Activated CD8-positive, alpha-beta T cell treated with anti-CD3 and anti-CD28 coated beads for 36 hours (primary cell): ENCODE measurements around the gene GTPBP1. TPM values are rescaled to one million over a fixed set of nuclear protein-coding genes. Genes with fewer than 3 reads are reported as not detected.

Source experiments
- ATAC-seq: fragments of 200-7000 bp; cut with Tn5 transposase; one replicate; pipeline ENCODE4 v1.10.0; 2021; ENCODE audit warnings: mild to moderate bottlenecking, moderate library complexity
- CTCF ChIA-PET: fragments of 350-600 bp; sonication (Branson Sonifier 250); formaldehyde crosslinking; loops from one replicate; lab custom pipeline; 2021; ENCODE audit warnings: antibody characterized with exemption; lab: Charles Lee
- POLR2A ChIA-PET: fragments of 350-600 bp; sonication (Branson Sonifier 250); formaldehyde crosslinking; loops from one replicate; lab custom pipeline; 2021; ENCODE audit warnings: antibody characterized with exemption; lab: Charles Lee
- DNase-seq: peaks from one replicate; pipeline ENCODE4 v3.0.0-alpha.2; 2020
- H3K27ac Mint-ChIP-seq: one replicate; pipeline ENCODE4 v1.8.0; 2021; ENCODE audit warnings: mild to moderate bottlenecking, mixed read lengths
- H3K27me3 Mint-ChIP-seq: one replicate; pipeline ENCODE4 v1.8.0; 2021; ENCODE audit warnings: mixed read lengths
- H3K36me3 Mint-ChIP-seq: one replicate; pipeline ENCODE4 v1.8.0; 2021; ENCODE audit warnings: low read depth, mixed read lengths
- H3K4me1 Mint-ChIP-seq: one replicate; pipeline ENCODE4 v1.8.0; 2021; ENCODE audit warnings: low read depth, mixed read lengths
- H3K4me3 Mint-ChIP-seq: one replicate; pipeline ENCODE4 v1.8.0; 2021; ENCODE audit warnings: mild to moderate bottlenecking, moderate library complexity, mixed read lengths
- H3K9me3 Mint-ChIP-seq: one replicate; pipeline ENCODE4 v1.8.0; 2021; ENCODE audit warnings: mixed read lengths
- intact Hi-C: fragments of 100-400 bp; cut with micrococcal nuclease; formaldehyde crosslinking; loops from one replicate; pipeline ENCODE4 v1.10.0; 2022
- total RNA-seq, 2 experiments: library from RNA; stranded (reverse); gene quantifications; one replicate each; pipeline ENCODE4 v1.2.3, GENCODE V29; 2021
- TF ChIP-seq, protein P1 (sequence below): fragments of 200-600 bp; IDR thresholded peaks from one replicate; pipeline ENCODE4 v1.8.0; 2022; ENCODE audit warnings: antibody characterized with exemption, mild to moderate bottlenecking

The GTPBP1 gene
- total RNA-seq, 2 experiments from 2014 or later: 93.3 to 97.6 TPM

DNA sequence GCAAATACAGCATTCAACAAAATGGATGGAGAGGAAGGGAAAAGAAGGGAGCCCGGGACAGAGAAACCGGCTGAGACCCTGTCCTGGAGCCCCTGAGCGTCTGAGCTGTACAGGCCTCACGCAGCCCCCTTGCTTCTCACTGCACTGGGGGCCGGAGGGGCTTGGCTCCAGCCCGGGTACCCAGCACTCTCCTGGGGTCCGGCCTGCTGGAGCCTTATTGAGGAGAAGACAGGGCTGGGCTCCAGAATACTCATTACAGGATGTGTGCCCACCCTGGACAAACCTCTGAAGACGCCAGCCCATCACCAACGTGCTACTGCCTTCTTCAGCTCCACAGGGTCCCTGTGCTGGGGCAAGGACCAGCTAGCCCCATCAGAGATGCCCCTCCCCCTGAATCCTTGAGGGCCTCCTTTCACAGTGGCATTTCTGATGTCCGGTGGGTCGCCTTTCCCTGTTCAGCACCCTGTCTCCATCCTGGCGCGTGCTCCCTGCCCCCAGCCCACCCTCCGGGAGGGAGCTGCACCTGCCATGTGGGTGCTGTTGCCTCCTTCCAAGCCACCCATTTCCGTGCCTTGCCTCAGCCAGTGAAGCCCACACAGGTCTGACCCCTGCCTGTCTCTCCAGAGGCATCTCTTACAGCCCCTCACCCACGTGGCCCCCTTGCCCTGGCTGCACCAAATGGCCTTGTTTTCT, 64.7 kb downstream of the GTPBP1 start:
- TF ChIP-seq, protein P1, sequence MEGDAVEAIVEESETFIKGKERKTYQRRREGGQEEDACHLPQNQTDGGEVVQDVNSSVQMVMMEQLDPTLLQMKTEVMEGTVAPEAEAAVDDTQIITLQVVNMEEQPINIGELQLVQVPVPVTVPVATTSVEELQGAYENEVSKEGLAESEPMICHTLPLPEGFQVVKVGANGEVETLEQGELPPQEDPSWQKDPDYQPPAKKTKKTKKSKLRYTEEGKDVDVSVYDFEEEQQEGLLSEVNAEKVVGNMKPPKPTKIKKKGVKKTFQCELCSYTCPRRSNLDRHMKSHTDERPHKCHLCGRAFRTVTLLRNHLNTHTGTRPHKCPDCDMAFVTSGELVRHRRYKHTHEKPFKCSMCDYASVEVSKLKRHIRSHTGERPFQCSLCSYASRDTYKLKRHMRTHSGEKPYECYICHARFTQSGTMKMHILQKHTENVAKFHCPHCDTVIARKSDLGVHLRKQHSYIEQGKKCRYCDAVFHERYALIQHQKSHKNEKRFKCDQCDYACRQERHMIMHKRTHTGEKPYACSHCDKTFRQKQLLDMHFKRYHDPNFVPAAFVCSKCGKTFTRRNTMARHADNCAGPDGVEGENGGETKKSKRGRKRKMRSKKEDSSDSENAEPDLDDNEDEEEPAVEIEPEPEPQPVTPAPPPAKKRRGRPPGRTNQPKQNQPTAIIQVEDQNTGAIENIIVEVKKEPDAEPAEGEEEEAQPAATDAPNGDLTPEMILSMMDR: no peak
- Mint-ChIP-seq H3K4me3 (no peak overlapping the region), H3K27ac (no peak overlapping the region), H3K9me3 (no peaks in the 10 kb centered on the region), H3K27me3 (no peaks in the 10 kb centered on the region), H3K4me1 (no peaks in the 10 kb centered on the region), H3K36me3 (no peaks in the 10 kb centered on the region)
- ChIA-PET CTCF (interaction anchor here (0.5 to 5.9 kb wide), 6 partner anchors 12 to 233 kb away, joined by 3 to 63 read pairs (median 8); partner anchors contain the start of gene SUN2), POLR2A (interaction anchor here (0.6 to 1.5 kb wide), 3 partner anchors 91 to 624 kb away, joined by 3 to 4 read pairs (median 3); no protein-coding TSS in a partner anchor)
- DNase-seq (no peak), ATAC-seq (no peak)
- intact Hi-C loops: no loop called here

DNA sequence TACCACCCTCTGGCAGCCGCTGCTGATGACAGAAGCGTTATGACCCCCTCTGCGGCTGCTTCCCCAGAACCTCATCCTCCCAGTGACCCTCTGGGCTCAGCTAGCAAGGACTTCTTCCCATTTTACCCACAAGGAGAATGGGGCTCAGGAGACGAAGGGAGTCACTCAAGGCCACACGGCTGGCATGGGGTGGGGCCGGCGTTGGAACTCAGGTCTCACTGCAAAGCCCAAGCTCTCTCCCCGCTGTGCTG, 66.8 kb downstream of the GTPBP1 start:
- no peak overlapping the region for H3K27ac Mint-ChIP-seq
- POLR2A ChIA-PET: no interaction called here
- CTCF ChIA-PET: no interaction called here
- no peaks in the 10 kb centered on the region for H3K36me3 Mint-ChIP-seq
- H3K9me3 Mint-ChIP-seq: no peaks in the 10 kb centered on the region
- DNase-seq (no peak), ATAC-seq (no peak)
- no peaks in the 10 kb centered on the region for H3K27me3 Mint-ChIP-seq
- TF ChIP-seq, protein P1: no peak
- intact Hi-C loops: no loop called here
- no peak overlapping the region for H3K4me3 Mint-ChIP-seq
- no peaks in the 10 kb centered on the region for H3K4me1 Mint-ChIP-seq

DNA sequence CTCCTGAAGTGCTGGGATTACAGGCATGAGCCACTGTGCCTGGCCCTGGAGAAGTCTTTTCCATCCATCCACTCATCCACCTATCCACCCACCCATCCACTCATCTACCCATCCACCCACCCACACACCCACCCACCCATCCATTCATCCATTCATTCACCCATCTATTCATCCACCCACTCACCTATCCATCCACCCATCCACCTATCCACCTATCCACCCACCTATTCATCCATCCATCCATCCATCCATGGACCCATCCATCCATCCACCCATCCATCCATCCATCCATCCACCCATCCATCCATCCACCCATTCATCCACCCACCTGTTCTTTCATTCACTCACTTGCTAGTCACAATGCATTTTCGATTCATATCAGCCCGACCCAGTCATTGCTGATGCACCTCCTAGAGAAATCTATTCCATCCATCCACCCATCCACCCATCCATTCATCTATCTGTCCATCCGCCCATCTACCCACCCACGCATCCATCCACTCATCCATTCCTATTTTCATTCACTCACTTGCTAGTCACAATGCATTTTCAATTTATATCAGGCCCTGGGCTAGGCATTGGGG, 67.7 kb downstream of the GTPBP1 start:
- Mint-ChIP-seq H3K4me1 (no peaks in the 10 kb centered on the region), H3K36me3 (no peaks in the 10 kb centered on the region), H3K9me3 (no peaks in the 10 kb centered on the region), H3K4me3 (no peak overlapping the region), H3K27me3 (no peaks in the 10 kb centered on the region), H3K27ac (no peak overlapping the region)
- intact Hi-C loops: no loop called here
- ChIA-PET CTCF (no interaction called here), POLR2A (no interaction called here)
- no peak for DNase-seq
- no peak for ATAC-seq
- TF ChIP-seq, protein P1: no peak

- Mint-ChIP-seq H3K9me3 (no peaks in the 10 kb centered on the region), H3K27ac (no peak overlapping the region), H3K4me1 (no peaks in the 10 kb centered on the region), H3K4me3 (no peak overlapping the region), H3K27me3 (no peaks in the 10 kb centered on the region), H3K36me3 (no peaks in the 10 kb centered on the region)
- ChIA-PET POLR2A (no interaction called here), CTCF (interaction anchor here (2.1 kb wide), 1 partner anchor 9 kb away, joined by 10 read pairs; no protein-coding TSS in a partner anchor)
- TF ChIP-seq, protein P1: no peak
- ATAC-seq (no peak), DNase-seq (no peak)
- intact Hi-C loops: no loop called here
Observed at GRCh38 chr22:38774496-38775166, 68.9 kb downstream of the GTPBP1 start.

GRCh38 chr22:38775656-38776055, 69.9 kb downstream of the GTPBP1 start:
- Mint-ChIP-seq H3K27me3 (no peaks in the 10 kb centered on the region), H3K4me3 (no peak overlapping the region), H3K36me3 (no peaks in the 10 kb centered on the region), H3K4me1 (no peaks in the 10 kb centered on the region), H3K9me3 (no peaks in the 10 kb centered on the region), H3K27ac (no peak overlapping the region)
- ATAC-seq (no peak), DNase-seq (no peak)
- intact Hi-C loops: no loop called here
- ChIA-PET POLR2A (no interaction called here), CTCF (interaction anchor here (2.1 kb wide), 1 partner anchor 10 kb away, joined by 10 read pairs; no protein-coding TSS in a partner anchor)
- TF ChIP-seq, protein P1: no peak
